ENCODE results near the gene C20orf202. TPM values are rescaled to one million over a fixed set of nuclear protein-coding genes. Genes with fewer than 3 reads are reported as not detected.
A peak's percentile ranks its signal among the peaks of the same experiment; 100 is the strongest.

C20orf202 gene
- total RNA-seq, 1 experiment from 2014 or later = not detected

- Histone ChIP-seq H2AFZ (ENCODE audit: low read depth, low read length, poor library complexity, severe bottlenecking) (no peak overlapping the region), H3K36me3 (ENCODE audit: control insufficient read depth in 1 of 2, insufficient read depth in 2 of 2, low read length in 2 of 2) (no peaks in the 10 kb centered on the region), H3K4me3 (replicated peaks in 1 of 2; ENCODE audit: low read depth in 1 of 2, low read length in 2 of 2) (no peak overlapping the region), H3K27me3 (ENCODE audit: insufficient read depth, low read length) (peaks cover 11% of the 10 kb centered on the region), H3K4me2 (ENCODE audit: low read length) (no peak overlapping the region), H3K79me2 (ENCODE audit: insufficient read depth, low read length) (no peaks in the 10 kb centered on the region), H3K4me1 (ENCODE audit: control insufficient read depth in 1 of 2, insufficient read depth in 2 of 2, low read length in 2 of 2) (peaks cover 0 to 9% of the 10 kb centered on the region in 2 experiments; a peak in 1 of 4 replicates), H3K9ac (ENCODE audit: low read length) (no peak overlapping the region), H3K9me2 (ENCODE audit: insufficient read depth) (no peaks in the 10 kb centered on the region), H3K9me3 (ENCODE audit: control insufficient read depth in 1 of 2, insufficient read depth in 1 of 2, low read depth in 1 of 2, low read length in 2 of 2) (no peaks in the 10 kb centered on the region), H3K27ac (ENCODE audit: low read depth, low read length) (no peak overlapping the region), H4K20me1 (ENCODE audit: insufficient read depth) (no peaks in the 10 kb centered on the region)
- DNase-seq (ENCODE audit: low read depth, low spot score) (no peak), ATAC-seq (no peak)
- TF ChIP-seq POLR2AphosphoS5 (IDR thresholded peaks at IDR 0.05; ENCODE audit: low read depth, low read length) (no peak), FOSL1 (IDR thresholded peaks at IDR 0.05; ENCODE audit: low read depth) (no peak), EZH2 (IDR thresholded peaks at IDR 0.05) (no peak), JUND (IDR thresholded peaks at IDR 0.05) (no peak), ZFX (IDR thresholded peaks at IDR 0.05) (no peak), ATF3 (IDR thresholded peaks at IDR 0.05) (no peak), TCF7L2 (IDR thresholded peaks at IDR 0.05; ENCODE audit: borderline replicate concordance, extremely low read depth, insufficient read depth, insufficient read length) (no peak), CEBPB (IDR thresholded peaks at IDR 0.05; ENCODE audit: low read depth) (no peak), SRF (IDR thresholded peaks at IDR 0.05; ENCODE audit: low read depth) (no peak), SIN3A (IDR thresholded peaks at IDR 0.05; ENCODE audit: low read depth) (no peak)
- intact Hi-C loops (cut with micrococcal nuclease) = no loop called here
- POLR2A ChIA-PET = no interaction called here
- RAD21 ChIA-PET (ENCODE audit: low non-redundant PET in 1 of 2, low total read pairs in 2 of 2, uncharacterized antibody in 2 of 2, unreplicated experiment in 2 of 2) = no interaction called here
- no TSS peak for BruUV-seq (replicated peaks)
- CTCF ChIA-PET = no interaction called here
These were observed 3.3 kb downstream of the C20orf202 start for GRCh38 chr20:1206366-1207148.

DNA sequence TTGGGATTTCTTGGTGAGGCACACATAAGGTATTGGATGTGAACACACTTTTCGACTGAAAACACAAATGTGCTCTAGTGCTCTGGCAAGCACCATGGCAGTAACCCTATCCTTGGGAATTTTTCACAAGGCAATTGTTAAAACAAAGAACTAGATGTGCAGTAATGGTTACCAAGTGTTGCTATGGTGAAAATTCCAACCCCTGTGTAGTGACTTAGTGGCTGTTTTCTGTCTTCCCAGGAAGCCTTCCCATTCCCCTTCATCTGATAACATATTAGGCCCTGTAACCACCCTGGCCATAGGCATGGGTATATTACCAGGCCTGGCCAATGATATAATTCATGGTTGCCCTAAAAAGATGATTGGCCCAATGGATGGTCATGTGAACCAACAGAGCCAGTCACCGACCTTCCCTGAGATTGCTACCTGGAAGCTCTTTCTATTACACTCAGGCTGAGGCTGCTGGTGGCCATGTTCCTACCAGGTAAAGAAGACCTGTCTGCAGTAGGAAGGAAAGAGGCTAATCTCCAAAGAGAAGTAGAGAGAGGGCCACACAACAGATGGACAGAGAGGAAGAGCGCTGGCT, 4.1 kb downstream of the C20orf202 start:
- ATAC-seq (peak; percentile 64; the same call in 1 of the 2 replicates), DNase-seq (ENCODE audit: low read depth, low spot score) (no peak)
- Histone ChIP-seq H3K27ac (ENCODE audit: low read depth, low read length) (no peak overlapping the region), H3K4me1 (ENCODE audit: control insufficient read depth in 1 of 2, insufficient read depth in 2 of 2, low read length in 2 of 2) (peaks cover 0 to 9% of the 10 kb centered on the region in 2 experiments; a peak in 1 of 4 replicates), H3K4me3 (replicated peaks in 1 of 2; ENCODE audit: low read depth in 1 of 2, low read length in 2 of 2) (no peak overlapping the region), H3K36me3 (ENCODE audit: control insufficient read depth in 1 of 2, insufficient read depth in 2 of 2, low read length in 2 of 2) (no peaks in the 10 kb centered on the region), H3K4me2 (ENCODE audit: low read length) (no peak overlapping the region), H3K9ac (ENCODE audit: low read length) (no peak overlapping the region), H3K9me3 (ENCODE audit: control insufficient read depth in 1 of 2, insufficient read depth in 1 of 2, low read depth in 1 of 2, low read length in 2 of 2) (no peaks in the 10 kb centered on the region), H3K27me3 (ENCODE audit: insufficient read depth, low read length) (peaks cover 11% of the 10 kb centered on the region), H3K9me2 (ENCODE audit: insufficient read depth) (no peaks in the 10 kb centered on the region), H3K79me2 (ENCODE audit: insufficient read depth, low read length) (no peaks in the 10 kb centered on the region), H2AFZ (ENCODE audit: low read depth, low read length, poor library complexity, severe bottlenecking) (no peak overlapping the region), H4K20me1 (ENCODE audit: insufficient read depth) (no peaks in the 10 kb centered on the region)
- POLR2A ChIA-PET = no interaction called here
- CTCF ChIA-PET = no interaction called here
- no TSS peak for BruUV-seq (replicated peaks)
- intact Hi-C loops (cut with micrococcal nuclease) = no loop called here
- RAD21 ChIA-PET (ENCODE audit: low non-redundant PET in 1 of 2, low total read pairs in 2 of 2, uncharacterized antibody in 2 of 2, unreplicated experiment in 2 of 2) = no interaction called here
- TF ChIP-seq ZNF274 (IDR thresholded peaks at IDR 0.05; ENCODE audit: low read depth, low read length) (no peak), CBX3 (IDR thresholded peaks at IDR 0.05; ENCODE audit: low read depth) (no peak), ELF1 (IDR thresholded peaks at IDR 0.05; ENCODE audit: borderline replicate concordance, low read depth) (no peak), ZFX (IDR thresholded peaks at IDR 0.05) (no peak), POLR2A (IDR thresholded peaks at IDR 0.05; ENCODE audit: borderline replicate concordance, extremely low read depth, insufficient read depth, insufficient read length) (no peak), JUND (IDR thresholded peaks at IDR 0.05) (no peak), RAD21 (IDR thresholded peaks at IDR 0.05; ENCODE audit: low read depth) (no peak), YY1 (IDR thresholded peaks at IDR 0.05; ENCODE audit: extremely low read depth, insufficient replicate concordance, low read depth, low read length) (no peak), SIN3A (IDR thresholded peaks at IDR 0.05; ENCODE audit: low read depth) (no peak), CEBPB (IDR thresholded peaks at IDR 0.05; ENCODE audit: low read depth) (no peak)
- TF ChIP-seq, protein P1, sequence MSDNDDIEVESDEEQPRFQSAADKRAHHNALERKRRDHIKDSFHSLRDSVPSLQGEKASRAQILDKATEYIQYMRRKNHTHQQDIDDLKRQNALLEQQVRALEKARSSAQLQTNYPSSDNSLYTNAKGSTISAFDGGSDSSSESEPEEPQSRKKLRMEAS (IDR thresholded peaks at IDR 0.05) = no peak
- TF ChIP-seq, protein P2, sequence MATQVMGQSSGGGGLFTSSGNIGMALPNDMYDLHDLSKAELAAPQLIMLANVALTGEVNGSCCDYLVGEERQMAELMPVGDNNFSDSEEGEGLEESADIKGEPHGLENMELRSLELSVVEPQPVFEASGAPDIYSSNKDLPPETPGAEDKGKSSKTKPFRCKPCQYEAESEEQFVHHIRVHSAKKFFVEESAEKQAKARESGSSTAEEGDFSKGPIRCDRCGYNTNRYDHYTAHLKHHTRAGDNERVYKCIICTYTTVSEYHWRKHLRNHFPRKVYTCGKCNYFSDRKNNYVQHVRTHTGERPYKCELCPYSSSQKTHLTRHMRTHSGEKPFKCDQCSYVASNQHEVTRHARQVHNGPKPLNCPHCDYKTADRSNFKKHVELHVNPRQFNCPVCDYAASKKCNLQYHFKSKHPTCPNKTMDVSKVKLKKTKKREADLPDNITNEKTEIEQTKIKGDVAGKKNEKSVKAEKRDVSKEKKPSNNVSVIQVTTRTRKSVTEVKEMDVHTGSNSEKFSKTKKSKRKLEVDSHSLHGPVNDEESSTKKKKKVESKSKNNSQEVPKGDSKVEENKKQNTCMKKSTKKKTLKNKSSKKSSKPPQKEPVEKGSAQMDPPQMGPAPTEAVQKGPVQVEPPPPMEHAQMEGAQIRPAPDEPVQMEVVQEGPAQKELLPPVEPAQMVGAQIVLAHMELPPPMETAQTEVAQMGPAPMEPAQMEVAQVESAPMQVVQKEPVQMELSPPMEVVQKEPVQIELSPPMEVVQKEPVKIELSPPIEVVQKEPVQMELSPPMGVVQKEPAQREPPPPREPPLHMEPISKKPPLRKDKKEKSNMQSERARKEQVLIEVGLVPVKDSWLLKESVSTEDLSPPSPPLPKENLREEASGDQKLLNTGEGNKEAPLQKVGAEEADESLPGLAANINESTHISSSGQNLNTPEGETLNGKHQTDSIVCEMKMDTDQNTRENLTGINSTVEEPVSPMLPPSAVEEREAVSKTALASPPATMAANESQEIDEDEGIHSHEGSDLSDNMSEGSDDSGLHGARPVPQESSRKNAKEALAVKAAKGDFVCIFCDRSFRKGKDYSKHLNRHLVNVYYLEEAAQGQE (IDR thresholded peaks at IDR 0.05; ENCODE audit: low read depth) = no peak

Measured in HCT116 (cell line).